Measurements from ENCODE around the gene ZBTB7B.

ZBTB7B gene

DNA sequence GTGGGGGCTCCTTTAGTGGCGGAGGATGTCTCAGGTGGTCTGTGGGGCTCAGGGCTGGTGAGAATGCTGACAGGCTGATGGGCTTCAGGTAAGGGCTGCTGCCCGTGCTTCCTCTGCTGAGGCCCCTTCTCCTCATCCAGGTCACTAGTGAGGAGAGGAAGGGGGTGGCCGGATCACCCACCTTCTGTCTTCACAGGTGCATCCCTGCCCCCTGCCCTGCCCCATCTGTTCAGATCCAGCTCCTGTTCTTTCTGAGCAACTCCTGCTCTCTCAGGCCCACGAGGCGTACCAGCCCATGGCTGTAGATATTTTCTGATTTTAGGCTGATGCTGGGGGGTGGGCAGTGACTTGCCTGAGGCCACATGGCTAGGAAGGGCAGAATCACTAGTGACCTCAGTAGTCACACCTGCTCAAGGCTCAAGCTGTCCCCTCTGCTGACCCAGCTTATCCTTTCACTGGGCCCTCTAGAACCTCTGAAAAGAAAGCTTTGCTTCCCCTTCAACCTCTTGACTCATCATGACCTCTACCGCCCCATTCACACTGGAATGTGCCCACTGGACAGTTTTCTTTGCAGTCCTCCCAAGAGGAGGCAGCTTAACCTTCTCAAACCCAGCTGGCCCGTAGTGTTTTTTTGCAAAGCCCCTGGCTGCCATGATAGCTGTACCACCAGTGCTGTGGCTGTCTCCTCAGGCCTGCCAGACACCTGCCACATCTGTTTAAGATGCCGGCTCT lies 16.2 kb downstream of the ZBTB7B start:
- no peak for DNase-seq

- DNase-seq = no peak
Observed at GRCh38 chr1:155019377-155020245, 17.0 kb downstream of the ZBTB7B start.

DNA sequence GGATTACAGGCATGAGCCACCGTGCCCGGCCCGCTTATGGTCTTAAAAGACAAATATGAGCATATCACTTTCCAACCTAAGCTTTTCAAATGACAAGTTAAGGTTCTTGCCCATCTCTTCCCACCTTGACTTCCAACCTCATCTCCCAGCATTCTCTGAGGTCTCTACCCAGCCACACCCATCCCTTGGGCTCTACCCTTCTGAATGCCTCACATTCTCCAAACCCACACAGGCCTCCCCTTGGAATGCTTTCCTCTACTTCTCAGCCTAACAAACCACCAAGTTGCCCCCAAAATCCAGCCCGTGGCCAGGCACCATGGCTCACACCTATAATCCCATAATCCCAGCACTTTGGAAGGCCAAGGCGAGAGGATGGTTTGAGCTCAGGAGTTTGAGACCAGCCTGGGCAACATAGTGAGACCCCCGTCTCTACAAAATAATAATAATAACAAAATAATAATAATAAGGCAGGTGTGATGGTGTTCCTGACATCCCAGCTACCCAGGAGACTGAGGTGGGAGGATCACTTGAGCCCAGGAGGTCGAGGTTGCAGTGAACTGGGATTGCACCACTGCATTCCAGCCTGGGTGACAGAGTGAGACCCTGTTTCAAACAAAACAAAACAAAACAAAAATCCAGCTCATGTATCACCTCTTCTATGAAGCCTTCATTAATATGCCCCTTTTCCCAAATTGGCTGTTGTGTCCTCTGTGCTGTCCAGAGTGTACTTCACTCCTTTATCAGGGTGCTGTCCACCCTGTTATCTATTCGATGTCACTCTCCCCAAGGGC lies 19.7 kb downstream of the ZBTB7B start:
- no peak for DNase-seq

- no peak for DNase-seq
Observed at GRCh38 chr1:155022927-155023236, 20.3 kb downstream of the ZBTB7B start.

DNA sequence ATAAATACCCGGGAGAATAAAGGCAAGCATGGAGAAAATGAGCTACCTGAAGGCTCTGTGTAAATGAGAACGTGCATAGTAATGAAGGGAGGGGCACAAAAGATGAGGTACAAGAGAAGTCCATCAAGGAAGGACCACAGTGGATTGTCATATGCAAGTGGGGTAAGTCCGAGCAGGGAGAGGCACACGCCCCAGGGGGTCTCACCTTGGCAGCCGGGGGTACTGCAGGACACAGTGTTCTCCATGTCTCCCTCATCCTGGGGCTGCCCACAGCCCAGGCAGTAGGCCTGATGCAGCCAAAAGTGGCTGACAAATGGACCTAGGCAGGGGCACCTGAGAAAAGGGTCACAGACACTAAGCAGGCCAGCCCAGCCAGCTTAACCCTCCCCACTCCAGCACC lies 21.0 kb downstream of the ZBTB7B start:
- DNase-seq = no peak

GRCh38 chr1:155024315-155024714 lies 21.7 kb downstream of the ZBTB7B start:
- DNase-seq = no peak

- no peak for DNase-seq
Observed at GRCh38 chr1:155026154-155026553, 23.6 kb downstream of the ZBTB7B start.

GRCh38 chr1:155026588-155026987 lies 24.0 kb downstream of the ZBTB7B start:
- DNase-seq = no peak

GRCh38 chr1:155029513-155030242 lies 27.1 kb downstream of the ZBTB7B start:
- DNase-seq = no peak

DNA sequence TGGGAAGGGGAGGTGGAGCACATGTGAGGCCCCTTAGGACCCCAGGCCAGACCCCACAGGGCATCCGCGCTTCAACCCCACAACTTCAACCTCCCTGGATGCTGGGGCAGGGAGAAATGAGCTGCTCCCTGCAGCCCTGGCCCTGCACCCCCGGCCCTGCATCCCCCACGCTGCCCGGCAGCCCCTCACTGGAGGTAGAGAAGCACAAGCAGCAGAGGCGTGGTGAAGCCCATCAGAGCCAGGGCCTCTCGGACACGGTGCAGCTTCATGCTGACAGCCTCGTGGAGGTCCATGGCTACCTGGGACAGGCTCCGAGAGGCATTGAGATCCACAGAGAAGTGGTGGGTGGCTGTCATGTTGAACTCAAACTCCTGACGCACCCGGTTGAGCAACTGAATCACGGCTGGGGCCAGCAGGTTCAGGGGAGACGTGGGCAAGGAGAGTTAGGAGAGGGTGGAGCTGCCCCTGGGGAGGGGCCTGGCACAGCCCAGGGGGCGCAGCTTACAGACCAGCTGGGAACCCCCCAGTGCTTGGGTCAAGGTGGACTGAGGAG lies 27.7 kb downstream of the ZBTB7B start:
- DNase-seq = no peak

DNA sequence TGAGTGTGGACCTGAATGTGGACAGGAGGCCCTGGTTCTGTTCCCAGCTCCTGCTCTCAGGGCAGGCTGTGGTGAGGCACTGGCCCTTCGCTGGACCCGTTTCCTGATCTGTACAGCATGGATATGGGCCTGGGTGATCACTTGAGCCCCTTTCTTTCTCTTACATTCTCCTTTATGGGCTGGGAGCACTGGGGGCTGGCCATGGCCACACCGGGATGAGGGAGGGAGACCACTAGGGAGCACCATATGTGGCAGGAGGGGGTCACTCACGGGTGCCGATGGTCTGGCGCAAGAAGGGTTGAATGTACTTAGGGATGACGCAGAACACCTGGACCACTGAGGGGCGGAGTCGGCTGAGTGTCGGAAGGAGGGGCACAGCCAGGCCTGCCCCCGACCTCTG lies 28.3 kb downstream of the ZBTB7B start:
- no peak for DNase-seq

GRCh38 chr1:155032886-155033285 lies 30.3 kb downstream of the ZBTB7B start:
- no peak for DNase-seq

DNA sequence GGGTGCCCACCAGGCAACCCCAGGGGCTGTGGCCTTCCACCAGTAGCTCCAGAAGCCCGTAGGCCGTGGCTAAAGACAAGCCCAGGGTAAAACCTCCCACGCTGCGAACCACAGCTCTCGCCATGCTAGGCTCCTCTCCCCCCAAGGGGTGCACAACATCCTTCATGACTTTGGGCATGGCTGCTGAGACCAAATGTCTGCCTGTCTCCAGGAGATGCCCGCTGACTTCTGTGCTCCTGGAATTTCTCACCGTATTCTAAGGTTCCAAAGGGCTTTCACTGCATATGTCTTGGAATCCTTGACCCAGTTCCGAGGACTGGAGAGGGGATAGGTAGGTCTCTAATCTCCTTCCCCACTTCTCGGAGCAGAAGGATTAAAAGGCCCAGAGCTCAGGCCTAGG lies 30.9 kb downstream of the ZBTB7B start, which contains the start of the genes DCST1 and DCST2:
Gene DCST1, plus strand, starts transcription at position 301 of the 400 bp plus-strand sequence. CDS start 213 bp downstream, outside the sequence.
Gene DCST2, minus strand, starts transcription at position 258 of the 400 bp plus-strand sequence. Its CDS starts 80 bp downstream, at position 178.
- no peak for DNase-seq

GRCh38 chr1:155034318-155035208 lies 32.0 kb downstream of the ZBTB7B start:
- no peak for DNase-seq

- DNase-seq = no peak
Observed at GRCh38 chr1:155035936-155036335, 33.3 kb downstream of the ZBTB7B start.

GRCh38 chr1:155037043-155037442 lies 34.4 kb downstream of the ZBTB7B start:
- DNase-seq = no peak

- DNase-seq = no peak
Observed at GRCh38 chr1:155037851-155038441, 35.3 kb downstream of the ZBTB7B start.

GRCh38 chr1:155038602-155039307 lies 36.2 kb downstream of the ZBTB7B start:
- no peak for DNase-seq

DNA sequence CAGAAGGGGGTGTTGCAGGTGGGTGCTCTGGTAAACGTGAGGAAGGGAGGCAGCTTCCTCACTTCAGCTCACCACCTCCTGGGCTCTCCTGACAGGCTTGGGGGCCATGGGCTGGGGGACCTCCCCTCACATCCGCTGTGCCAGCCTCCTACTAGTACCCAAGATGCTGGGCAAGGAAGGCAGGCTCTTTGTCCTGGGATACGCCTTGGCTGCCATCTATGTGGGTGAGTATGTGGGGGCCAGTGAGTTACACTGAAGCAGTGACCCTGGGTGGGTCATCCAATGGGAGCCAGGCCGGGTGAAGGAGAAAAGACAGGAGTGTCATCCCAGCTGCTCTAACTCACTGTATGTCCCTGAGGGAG lies 36.7 kb downstream of the ZBTB7B start:
- DNase-seq = no peak
